ENCODE data around the gene FHDC1. TPM values are rescaled to one million over a fixed set of nuclear protein-coding genes. Genes with fewer than 3 reads are reported as not detected.

FHDC1 gene
- total RNA-seq, 5 donors from 2014 or later (not counting 1 experiment from before 2014, with no cell fraction given), result 0.08 to 0.28 (median 0.17) TPM; not detected in 1

DNA sequence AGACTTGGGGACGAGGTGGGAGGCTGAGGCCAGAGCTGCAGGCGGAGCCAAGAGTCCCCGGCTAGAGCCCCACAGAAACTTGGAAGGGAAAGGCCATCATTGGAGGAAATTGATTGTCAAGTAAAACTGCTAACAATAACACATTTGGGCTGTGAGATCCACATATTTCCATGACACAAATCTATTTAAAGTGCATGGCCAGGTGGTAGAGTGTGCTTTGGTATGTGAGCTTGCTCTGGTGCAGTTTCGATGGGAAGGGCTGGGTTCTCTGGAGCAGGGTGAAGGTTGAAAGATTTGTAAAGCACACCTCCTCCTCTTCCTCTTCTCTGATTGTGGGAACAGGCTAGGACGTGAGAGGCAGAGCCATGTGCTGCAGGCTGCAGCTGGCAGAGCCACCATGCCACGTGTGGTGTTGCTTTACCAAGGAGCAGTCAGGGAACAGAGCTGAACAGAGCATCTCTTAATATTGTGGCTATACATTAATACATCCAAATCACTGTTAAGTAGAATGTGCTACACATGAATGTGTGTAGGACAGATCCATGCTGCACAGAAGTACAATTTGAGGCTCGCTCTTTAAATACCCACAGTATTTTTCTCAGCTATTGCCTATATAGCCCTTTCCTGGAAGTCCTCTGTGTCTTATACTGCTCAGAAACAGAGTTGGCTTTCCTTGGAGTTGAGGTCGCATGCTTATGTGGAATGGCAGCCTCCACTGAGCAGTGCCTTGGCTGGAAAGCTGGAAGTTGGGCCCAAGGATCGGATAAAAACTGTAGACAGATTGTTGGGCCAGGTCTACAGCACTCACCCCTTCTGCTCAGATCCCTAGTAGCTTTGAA lies 37.7 kb downstream of the FHDC1 start:
- ATAC-seq (replicated peaks in 1 of 4), result no peak
- CTCF ChIA-PET, result interaction anchor here in 1 of 2 donors (0.6 kb wide), 1 partner anchor 19 kb away, joined by 3 read pairs; no protein-coding TSS in a partner anchor
- no peaks in the 10 kb centered on the region for H3K9me3 Mint-ChIP-seq

GRCh38 chr4:152974468-152975379 lies 38.6 kb downstream of the FHDC1 start:
- no peaks in the 10 kb centered on the region for H3K4me1 Mint-ChIP-seq
- Histone ChIP-seq H3K4me1 (ENCODE audit: control insufficient read depth in 1 of 2, extremely low read depth in 1 of 2, insufficient read depth in 2 of 2, low read length in 2 of 2) (no peaks in the 10 kb centered on the region), H3K27ac (ENCODE audit: low read length) (no peak overlapping the region), H3K4me3 (ENCODE audit: control insufficient read depth in 1 of 2, extremely low read depth in 1 of 2, low read length in 1 of 2) (no peak overlapping the region), H3K27me3 (replicated peaks in 1 of 2; ENCODE audit: control insufficient read depth in 2 of 2, extremely low read depth in 1 of 2, insufficient read depth in 2 of 2, low read length in 1 of 2) (no peaks in the 10 kb centered on the region), H3K9me3 (no peaks in the 10 kb centered on the region), H3K36me3 (ENCODE audit: control insufficient read depth in 2 of 2, extremely low read depth in 1 of 2, insufficient read depth in 1 of 2, low read length in 1 of 2) (no peaks in the 10 kb centered on the region)
- H3K36me3 Mint-ChIP-seq, result no peaks in the 10 kb centered on the region
- H3K9me3 Mint-ChIP-seq, result no peaks in the 10 kb centered on the region
- no peak for ATAC-seq (replicated peaks in 1 of 4)
- ChIA-PET CTCF (no interaction called here), POLR2A (no interaction called here)
- DNase-seq, result no peak
- 95% methylated on average over 19 of the region's 28 CpGs for WGBS (ENCODE audit: insufficient coverage)
- H3K27me3 Mint-ChIP-seq, result no peaks in the 10 kb centered on the region
- no peak overlapping the region for H3K4me3 Mint-ChIP-seq
- no peak overlapping the region for H3K27ac Mint-ChIP-seq

More for the DNA sequence above, 37.7 kb downstream of the FHDC1 start:
- POLR2A ChIA-PET, result no interaction called here
- H3K27me3 Mint-ChIP-seq, result no peaks in the 10 kb centered on the region
- no peak overlapping the region for H3K27ac Mint-ChIP-seq
- Histone ChIP-seq H3K36me3 (ENCODE audit: control insufficient read depth in 2 of 2, extremely low read depth in 1 of 2, insufficient read depth in 1 of 2, low read length in 1 of 2) (no peaks in the 10 kb centered on the region), H3K9me3 (no peaks in the 10 kb centered on the region), H3K4me3 (ENCODE audit: control insufficient read depth in 1 of 2, extremely low read depth in 1 of 2, low read length in 1 of 2) (no peak overlapping the region), H3K4me1 (ENCODE audit: control insufficient read depth in 1 of 2, extremely low read depth in 1 of 2, insufficient read depth in 2 of 2, low read length in 2 of 2) (no peaks in the 10 kb centered on the region), H3K27ac (ENCODE audit: low read length) (no peak overlapping the region), H3K27me3 (replicated peaks in 1 of 2; ENCODE audit: control insufficient read depth in 2 of 2, extremely low read depth in 1 of 2, insufficient read depth in 2 of 2, low read length in 1 of 2) (no peaks in the 10 kb centered on the region)
- no peak overlapping the region for H3K4me3 Mint-ChIP-seq
- H3K36me3 Mint-ChIP-seq, result no peaks in the 10 kb centered on the region
- no peak for DNase-seq
- 83% methylated on average over 5 of the region's 9 CpGs for WGBS (ENCODE audit: insufficient coverage)
- H3K4me1 Mint-ChIP-seq, result no peaks in the 10 kb centered on the region

- no peaks in the 10 kb centered on the region for H3K36me3 ChIP-seq (ENCODE audit: control insufficient read depth in 2 of 2, extremely low read depth in 1 of 2, insufficient read depth in 1 of 2, low read length in 1 of 2)
- ChIA-PET POLR2A (no interaction called here), CTCF (no interaction called here)
- no peaks in the 10 kb centered on the region for H3K27me3 ChIP-seq (replicated peaks in 1 of 2; ENCODE audit: control insufficient read depth in 2 of 2, extremely low read depth in 1 of 2, insufficient read depth in 2 of 2, low read length in 1 of 2)
- H3K4me3 ChIP-seq (ENCODE audit: control insufficient read depth in 1 of 2, extremely low read depth in 1 of 2, low read length in 1 of 2), result no peak overlapping the region
- no peaks in the 10 kb centered on the region for H3K9me3 ChIP-seq
- WGBS (ENCODE audit: insufficient coverage), result 93% methylated on average over 34 of the region's 38 CpGs
- no peaks in the 10 kb centered on the region for H3K4me1 Mint-ChIP-seq
- peaks cover 0 to 4% of the 10 kb centered on the region in 2 donors for H3K27me3 Mint-ChIP-seq
- H3K27ac ChIP-seq (ENCODE audit: low read length), result no peak overlapping the region
- DNase-seq (no peak), ATAC-seq (replicated peaks in 1 of 4) (no peak)
- H3K36me3 Mint-ChIP-seq, result no peaks in the 10 kb centered on the region
- H3K4me1 ChIP-seq (ENCODE audit: control insufficient read depth in 1 of 2, extremely low read depth in 1 of 2, insufficient read depth in 2 of 2, low read length in 2 of 2), result no peaks in the 10 kb centered on the region
- H3K9me3 Mint-ChIP-seq, result no peaks in the 10 kb centered on the region
- H3K4me3 Mint-ChIP-seq, result no peak overlapping the region
- H3K27ac Mint-ChIP-seq, result no peak overlapping the region
These were observed 39.5 kb downstream of the FHDC1 start for GRCh38 chr4:152975380-152976211.

- H3K27ac ChIP-seq (ENCODE audit: low read length), result no peak overlapping the region
- CTCF ChIA-PET, result no interaction called here
- ATAC-seq (replicated peaks in 1 of 4) (no peak), DNase-seq (no peak)
- Mint-ChIP-seq H3K4me1 (no peaks in the 10 kb centered on the region), H3K9me3 (no peaks in the 10 kb centered on the region), H3K27me3 (peaks cover 0 to 4% of the 10 kb centered on the region in 2 donors), H3K4me3 (no peak overlapping the region), H3K36me3 (no peaks in the 10 kb centered on the region), H3K27ac (no peak overlapping the region)
- no peaks in the 10 kb centered on the region for H3K27me3 ChIP-seq (replicated peaks in 1 of 2; ENCODE audit: control insufficient read depth in 2 of 2, extremely low read depth in 1 of 2, insufficient read depth in 2 of 2, low read length in 1 of 2)
- H3K9me3 ChIP-seq, result no peaks in the 10 kb centered on the region
- H3K4me3 ChIP-seq (ENCODE audit: control insufficient read depth in 1 of 2, extremely low read depth in 1 of 2, low read length in 1 of 2), result no peak overlapping the region
- H3K36me3 ChIP-seq (ENCODE audit: control insufficient read depth in 2 of 2, extremely low read depth in 1 of 2, insufficient read depth in 1 of 2, low read length in 1 of 2), result no peaks in the 10 kb centered on the region
- POLR2A ChIA-PET, result no interaction called here
- WGBS (ENCODE audit: insufficient coverage), result 88% methylated on average over 28 of the region's 28 CpGs
- no peaks in the 10 kb centered on the region for H3K4me1 ChIP-seq (ENCODE audit: control insufficient read depth in 1 of 2, extremely low read depth in 1 of 2, insufficient read depth in 2 of 2, low read length in 2 of 2)
These were observed 40.2 kb downstream of the FHDC1 start for GRCh38 chr4:152976212-152976761.

DNA sequence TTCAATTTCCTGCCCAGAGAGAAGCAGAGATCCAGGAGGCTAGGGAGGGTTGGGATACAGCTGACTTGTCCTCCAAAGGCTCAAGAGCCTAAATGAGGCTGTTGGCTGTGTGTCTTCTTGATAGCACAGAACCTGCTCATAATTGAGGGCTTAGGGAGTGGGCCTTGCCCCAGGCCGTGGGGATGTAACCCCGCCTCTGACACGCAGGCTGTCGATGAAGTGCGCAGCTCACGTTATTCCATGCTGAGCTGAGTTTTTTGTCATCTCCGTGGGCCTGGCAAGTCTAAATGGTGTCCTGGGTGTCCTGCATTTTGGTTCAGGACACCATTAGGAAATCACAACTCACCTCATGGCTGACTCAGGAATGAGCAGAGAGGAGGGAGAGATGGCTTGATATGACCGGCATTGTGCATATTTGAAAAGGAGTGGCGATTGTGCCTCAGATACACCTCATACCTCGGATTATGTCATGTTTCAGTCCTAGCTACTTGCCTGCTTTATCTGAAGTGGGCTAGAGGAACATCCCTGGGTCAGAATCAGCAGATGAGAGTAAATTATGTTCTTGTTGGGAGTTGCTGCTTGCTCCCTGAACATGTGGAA lies 43.7 kb downstream of the FHDC1 start:
- Histone ChIP-seq H3K4me3 (ENCODE audit: control insufficient read depth in 1 of 2, extremely low read depth in 1 of 2, low read length in 1 of 2) (no peak overlapping the region), H3K4me1 (ENCODE audit: control insufficient read depth in 1 of 2, extremely low read depth in 1 of 2, insufficient read depth in 2 of 2, low read length in 2 of 2) (no peaks in the 10 kb centered on the region), H3K27me3 (replicated peaks in 1 of 2; ENCODE audit: control insufficient read depth in 2 of 2, extremely low read depth in 1 of 2, insufficient read depth in 2 of 2, low read length in 1 of 2) (peaks cover 0 to 12% of the 10 kb centered on the region in 2 experiments), H3K27ac (ENCODE audit: low read length) (no peak overlapping the region), H3K36me3 (ENCODE audit: control insufficient read depth in 2 of 2, extremely low read depth in 1 of 2, insufficient read depth in 1 of 2, low read length in 1 of 2) (no peaks in the 10 kb centered on the region), H3K9me3 (no peaks in the 10 kb centered on the region)
- DNase-seq, result no peak
- WGBS (ENCODE audit: insufficient coverage), result 79% methylated on average over 7 of the region's 10 CpGs
- no peaks in the 10 kb centered on the region for H3K4me1 Mint-ChIP-seq
- peaks cover 4 to 6% of the 10 kb centered on the region in 2 donors for H3K27me3 Mint-ChIP-seq
- POLR2A ChIA-PET, result interaction anchor here in 1 of 2 donors (0.5 kb wide), 1 partner anchor 948 kb away, joined by 3 read pairs; no protein-coding TSS in a partner anchor
- CTCF ChIA-PET, result no interaction called here
- no peak for ATAC-seq (replicated peaks in 1 of 4)
- no peak overlapping the region for H3K27ac Mint-ChIP-seq
- no peak overlapping the region for H3K4me3 Mint-ChIP-seq
- H3K36me3 Mint-ChIP-seq, result no peaks in the 10 kb centered on the region
- H3K9me3 Mint-ChIP-seq, result no peaks in the 10 kb centered on the region

Measured in T-cell (primary cell).